GM18507 (cell line): ENCODE results near the gene AASDH.

Experiments
- DNase-seq: peaks from one replicate; pipeline ENCODE4 v3.0.0; 2011; ENCODE audit warnings: low read depth; ENCODE audit not compliant: insufficient read length; ENCODE audit errors: extremely low spot score
- FAIRE-seq: peaks from 2 replicates; lab custom pipeline; 2011; peaks lifted over from hg19 to GRCh38; lab: Jason Lieb, UNC

The AASDH gene

DNA sequence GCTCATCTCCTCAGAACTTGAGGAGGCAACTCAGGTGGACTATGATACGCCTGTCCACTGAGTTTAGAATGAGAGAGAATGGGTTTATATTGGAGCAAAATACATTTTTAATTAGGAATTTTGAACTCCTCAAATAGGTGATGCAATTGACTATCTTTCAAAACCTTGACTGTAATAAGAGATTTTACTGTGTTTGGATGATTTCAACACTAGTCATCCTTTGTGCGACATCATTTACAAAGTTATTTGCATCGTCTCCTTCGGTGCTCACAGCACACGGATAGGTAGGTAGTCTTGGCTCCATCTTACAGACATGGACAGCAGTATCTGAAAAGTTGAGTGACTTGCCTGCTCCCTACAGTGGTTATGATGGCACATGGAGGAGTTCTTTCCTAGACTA lies 67.0 kb downstream of the AASDH start:
- no peak for DNase-seq
- FAIRE-seq = no peak

DNA sequence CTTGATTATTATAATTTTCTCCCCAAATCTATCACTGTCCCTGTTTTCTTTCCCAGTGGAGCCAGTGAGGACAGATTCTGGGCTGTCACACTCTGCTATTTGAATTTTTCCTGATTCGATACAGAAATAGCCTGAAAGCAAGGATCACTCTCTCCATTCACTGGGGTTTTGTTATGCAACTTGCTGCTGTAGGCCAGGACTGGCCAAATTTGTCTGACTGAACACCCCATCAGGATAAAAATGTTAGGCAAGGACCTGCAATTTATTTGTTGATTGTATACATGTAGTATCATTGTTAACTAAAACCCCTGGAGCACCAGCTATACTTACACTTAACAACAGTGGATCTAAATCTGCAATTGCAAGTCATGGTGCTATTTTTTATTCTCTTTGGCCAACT lies 68.7 kb downstream of the AASDH start:
- FAIRE-seq = no peak
- no peak for DNase-seq

GRCh38 chr4:56317749-56318148 lies 69.5 kb downstream of the AASDH start:
- DNase-seq = no peak
- FAIRE-seq = no peak

- FAIRE-seq (no peak), DNase-seq (no peak)
These were observed 71.2 kb downstream of the AASDH start for GRCh38 chr4:56316011-56316650.

DNA sequence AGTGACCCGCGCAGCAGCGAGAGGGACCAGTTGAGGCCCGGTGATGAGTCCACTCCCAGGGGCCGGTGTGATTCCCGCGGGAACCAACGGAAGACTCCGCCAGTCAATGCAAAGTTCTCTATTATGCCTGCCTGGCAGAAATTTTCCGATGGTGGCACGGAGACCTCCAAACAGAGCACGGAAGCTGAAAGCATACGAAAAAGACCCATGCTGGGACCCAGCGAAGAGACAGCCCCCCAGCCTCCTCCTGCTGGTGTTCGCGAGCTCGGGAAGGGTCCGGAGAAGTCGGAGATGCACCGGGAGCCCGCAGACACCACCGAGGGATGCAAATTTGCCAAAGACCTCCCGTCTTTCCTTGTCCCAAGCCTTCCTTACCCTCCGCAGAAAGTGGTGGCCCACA lies 71.7 kb downstream of the AASDH start:
- no peak for DNase-seq
- no peak for FAIRE-seq

- FAIRE-seq = no peak
- no peak for DNase-seq
These were observed 72.2 kb downstream of the AASDH start for GRCh38 chr4:56315041-56315440.

DNA sequence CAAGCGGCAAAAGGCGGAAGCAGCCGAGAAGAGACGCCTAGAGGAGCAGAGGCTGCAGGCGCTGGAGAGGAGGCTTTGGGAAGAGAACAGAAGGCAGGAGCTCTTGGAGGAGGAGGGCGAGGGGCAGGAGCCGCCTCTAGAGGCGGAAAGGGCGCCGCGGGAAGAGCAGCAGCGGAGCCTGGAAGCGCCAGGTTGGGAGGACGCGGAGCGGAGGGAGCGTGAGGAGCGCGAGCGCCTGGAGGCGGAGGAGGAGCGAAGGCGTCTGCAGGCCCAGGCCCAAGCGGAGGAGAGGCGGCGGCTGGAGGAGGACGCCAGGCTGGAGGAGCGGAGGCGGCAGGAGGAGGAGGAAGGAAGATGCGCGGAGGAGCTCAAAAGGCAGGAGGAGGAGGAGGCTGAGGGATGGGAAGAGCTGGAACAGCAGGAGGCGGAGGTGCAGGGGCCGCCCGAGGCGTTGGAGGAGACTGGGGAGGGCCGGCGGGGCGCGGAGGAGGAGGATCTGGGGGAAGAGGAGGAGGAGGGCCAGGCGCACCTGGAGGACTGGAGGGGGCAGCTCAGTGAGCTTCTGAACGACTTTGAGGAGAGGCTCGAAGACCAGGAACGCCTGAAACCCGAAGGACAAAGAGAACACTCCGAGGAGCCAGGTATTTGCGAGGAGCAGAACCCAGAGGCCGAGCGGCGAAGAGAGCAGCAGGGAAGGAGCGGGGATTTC lies 72.9 kb downstream of the AASDH start:
- FAIRE-seq (no peak), DNase-seq (no peak)

GRCh38 chr4:56313132-56313531 lies 74.2 kb downstream of the AASDH start:
- FAIRE-seq = no peak
- no peak for DNase-seq

DNA sequence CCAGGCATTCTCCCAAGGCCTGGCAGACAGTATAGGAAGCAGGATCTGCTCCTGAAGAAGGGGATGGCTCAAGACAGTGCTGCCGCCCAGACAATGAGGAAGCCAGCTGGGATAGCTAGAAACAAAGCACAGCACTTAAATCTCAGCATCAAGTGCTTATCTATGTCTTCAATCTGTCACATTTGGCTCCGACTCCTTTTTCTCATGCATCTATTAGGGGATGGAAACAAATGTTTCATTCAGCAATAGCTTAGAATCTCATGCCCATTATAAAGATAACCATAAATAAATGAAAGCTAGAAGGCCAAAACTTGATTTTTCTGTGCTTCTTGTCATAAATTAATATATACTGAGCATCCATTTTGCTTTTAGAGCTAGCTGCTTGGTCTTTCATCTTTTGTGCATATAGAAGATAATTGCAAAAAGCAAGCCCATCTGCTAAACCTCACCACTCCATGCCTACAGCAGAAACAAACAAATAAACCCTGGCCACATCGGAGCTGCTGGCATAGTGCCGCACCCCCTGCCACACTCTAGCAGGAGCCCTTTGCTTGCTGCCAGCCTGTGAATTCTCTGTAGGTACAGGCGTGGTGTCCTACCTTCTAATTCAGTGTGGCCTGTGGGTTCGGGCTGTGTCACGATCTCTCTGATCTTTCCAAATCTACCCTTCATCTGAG lies 75.9 kb downstream of the AASDH start:
- DNase-seq (no peak), FAIRE-seq (no peak)

GRCh38 chr4:56310401-56311125 lies 76.7 kb downstream of the AASDH start:
- FAIRE-seq (no peak), DNase-seq (no peak)

GRCh38 chr4:56308384-56308783 lies 78.9 kb downstream of the AASDH start:
- FAIRE-seq (no peak), DNase-seq (no peak)

DNA sequence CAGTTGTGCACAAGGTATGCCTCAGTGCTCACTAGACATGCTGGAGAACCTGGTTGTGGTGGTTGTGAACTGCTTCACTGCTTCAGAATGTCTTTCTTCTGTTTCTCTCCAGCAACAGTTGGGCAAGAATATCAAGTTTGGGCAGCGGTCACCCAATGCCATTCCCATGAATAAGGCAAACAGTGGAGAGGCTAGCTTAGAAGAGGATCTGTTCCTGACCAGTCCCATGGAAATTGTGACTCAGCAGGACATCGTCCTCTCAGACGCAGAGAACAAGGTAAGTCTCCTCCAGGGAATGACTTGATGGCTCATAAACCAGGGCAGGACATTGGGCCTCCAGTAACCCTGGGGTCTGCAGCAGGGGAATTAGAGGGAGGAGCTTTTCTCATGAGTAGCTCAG lies 79.9 kb downstream of the AASDH start:
- FAIRE-seq (no peak), DNase-seq (no peak)

DNA sequence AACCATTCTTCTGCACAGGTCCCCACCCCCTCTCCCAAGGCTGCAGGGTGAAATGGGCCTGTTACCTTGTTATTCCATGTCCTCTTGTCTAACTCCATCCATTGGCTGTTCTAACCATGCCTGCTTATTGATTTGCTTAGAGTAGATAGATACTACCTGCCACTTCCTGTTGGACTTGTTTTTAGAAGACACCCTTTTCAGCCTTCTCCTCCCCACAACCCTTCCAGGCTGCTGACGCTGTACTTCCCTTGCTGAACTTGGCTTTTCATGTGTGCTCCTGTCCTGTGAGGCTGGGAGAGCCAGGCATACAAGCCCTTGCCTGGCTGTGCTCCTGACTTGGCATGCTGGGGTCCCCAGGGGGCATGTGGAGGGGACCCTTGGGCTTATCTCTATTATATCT lies 81.9 kb downstream of the AASDH start:
- DNase-seq = no peak
- no peak for FAIRE-seq

DNA sequence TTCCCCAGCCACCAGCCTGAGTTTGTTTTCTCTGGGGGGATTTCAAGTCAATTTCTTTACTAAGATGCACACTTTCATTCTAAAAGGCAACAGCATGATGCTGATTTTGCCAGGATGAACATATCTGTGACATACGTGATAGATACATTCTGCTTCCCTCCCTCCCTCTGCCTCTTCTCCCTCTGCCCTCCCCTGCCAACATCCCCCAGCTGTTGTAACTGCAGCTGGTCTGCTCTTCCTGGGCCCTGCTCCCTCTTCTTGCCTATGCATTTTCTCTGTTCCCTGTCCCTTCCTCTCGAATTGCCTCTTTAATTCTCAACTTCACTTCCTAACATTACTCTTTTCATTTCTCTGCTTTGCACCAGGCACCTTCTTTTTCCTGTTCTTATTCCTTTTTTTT lies 83.4 kb downstream of the AASDH start:
- FAIRE-seq (no peak), DNase-seq (no peak)

GRCh38 chr4:56302760-56303159 lies 84.5 kb downstream of the AASDH start:
- FAIRE-seq (no peak), DNase-seq (no peak)

DNA sequence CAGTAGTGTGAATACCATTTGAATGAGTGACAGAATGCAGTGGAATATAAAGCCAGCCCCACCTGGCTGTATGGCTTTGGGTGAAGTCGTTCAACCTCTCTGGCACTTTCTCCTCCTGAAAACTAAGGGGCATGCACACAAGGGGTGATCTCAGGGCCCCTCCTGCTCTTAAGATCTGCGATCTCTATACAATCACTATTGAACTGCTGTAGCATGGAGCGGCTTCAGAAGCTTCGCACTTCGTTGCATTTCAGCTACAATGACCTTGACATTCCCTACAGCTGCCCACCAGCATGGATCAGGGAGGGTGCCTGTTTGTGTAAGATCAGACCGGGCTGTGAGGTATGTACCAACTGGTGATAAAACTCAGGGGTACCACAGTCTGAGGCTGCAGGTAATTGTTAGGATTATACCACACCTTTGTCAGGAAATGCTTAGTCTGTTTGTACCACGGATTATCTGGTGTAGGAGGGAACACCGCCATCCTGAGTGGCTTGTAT lies 85.2 kb downstream of the AASDH start:
- DNase-seq = no peak
- no peak for FAIRE-seq

DNA sequence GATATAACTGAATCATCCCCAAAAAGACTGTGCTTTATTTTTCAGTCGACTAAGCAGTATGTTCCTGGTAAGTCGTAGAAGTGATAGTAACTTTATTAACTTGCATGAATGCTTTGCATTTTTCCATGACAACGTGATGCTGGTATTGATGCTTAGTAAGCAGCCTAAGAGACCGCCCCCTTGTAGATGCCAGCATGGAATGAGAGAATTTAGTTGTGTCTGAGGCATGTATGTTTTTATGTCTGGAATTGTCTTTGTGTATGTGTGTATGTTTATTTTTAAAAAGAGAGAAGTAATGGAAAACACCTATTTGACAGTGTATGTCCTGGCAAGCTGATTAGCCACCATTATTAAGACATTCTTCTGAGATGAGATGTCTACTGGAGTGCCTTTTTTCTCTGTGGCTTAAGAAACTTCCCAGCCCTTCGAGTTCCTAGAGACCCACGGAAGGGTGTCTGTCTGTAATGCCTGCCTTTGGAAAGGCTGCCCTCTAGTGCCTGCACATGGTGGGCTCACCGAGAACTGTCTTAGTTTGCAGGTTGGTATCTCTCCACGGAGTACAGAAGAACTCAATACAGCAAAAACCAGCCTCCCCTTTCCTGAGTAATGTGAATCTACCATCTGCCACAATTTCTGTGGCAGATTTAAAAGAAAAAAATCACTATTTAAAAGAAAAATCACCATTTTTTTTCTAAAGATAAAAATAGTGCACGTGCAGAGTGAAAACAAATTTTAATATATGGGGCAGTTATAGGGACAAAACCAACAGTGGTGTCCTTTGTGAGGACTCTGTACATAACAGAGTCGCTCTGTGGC lies 85.9 kb downstream of the AASDH start:
- DNase-seq (peak; percentile 9), FAIRE-seq (peak; percentile 78)

GRCh38 chr4:56298236-56298635 lies 89.1 kb downstream of the AASDH start:
- FAIRE-seq (no peak), DNase-seq (no peak)

GRCh38 chr4:56297776-56298175 lies 89.5 kb downstream of the AASDH start:
- FAIRE-seq (no peak), DNase-seq (no peak)
